Caki2 (cell line): ENCODE results near the gene RAB18. TPM values are rescaled to one million over a fixed set of nuclear protein-coding genes. Genes with fewer than 3 reads are reported as not detected.
"Not testable (repeated sequence)": the region's sequence is repeated elsewhere in the genome, so short reads cannot be mapped to it uniquely, and the experiment has no call there.

Experiments used
- DNase-seq: peaks from one replicate; pipeline ENCODE4 v3.0.0-alpha.2; 2015; ENCODE audit warnings: low read depth
- in situ Hi-C: cut with HindIII; loops from 2 replicates; pipeline ENCODE4 v1.10.0; 2016; ENCODE audit warnings: low sequenced_read_pairs, low pct_unique_long_range_greater_than_20kb, mixed read lengths
- total RNA-seq: library from RNA; depleted of rRNA; stranded (reverse); fragments of >200 nt; shearing (Covaris generic); gene quantifications from 2 replicates; pipeline ENCODE4 v1.2.3, GENCODE V29; 2014; ENCODE audit warnings: low replicate concordance; rRNA removed

RAB18 gene
- total RNA-seq: 40.7 and 55.4 TPM in 2 replicates

- in situ Hi-C loops: no loop called here
- peak; percentile 99 for DNase-seq
These were observed at the start of gene RAB18 for GRCh38 chr10:27504007-27504807. Gene RAB18, plus strand, starts transcription at chr10:27504304. Its CDS starts 66 bp downstream, at chr10:27504370.

GRCh38 chr10:27454837-27455236, 49.3 kb upstream of the RAB18 start:
- no peak for DNase-seq
- in situ Hi-C loops: no loop called here

GRCh38 chr10:27457261-27457945, 46.7 kb upstream of the RAB18 start:
- in situ Hi-C loops: no loop called here

GRCh38 chr10:27457966-27458365, 46.1 kb upstream of the RAB18 start:
- in situ Hi-C loops: no loop called here
- no peak for DNase-seq

More at GRCh38 chr10:27457261-27457945, 46.7 kb upstream of the RAB18 start:
- no peak for DNase-seq

- in situ Hi-C loops: no loop called here
- DNase-seq: no peak
These were observed 42.8 kb upstream of the RAB18 start for GRCh38 chr10:27461312-27461711.

- no peak for DNase-seq
- in situ Hi-C loops: no loop called here
These were observed 40.1 kb upstream of the RAB18 start for GRCh38 chr10:27463961-27464360.

GRCh38 chr10:27464993-27465392, 39.1 kb upstream of the RAB18 start:
- DNase-seq: no peak
- in situ Hi-C loops: no loop called here

GRCh38 chr10:27465596-27465995, 38.5 kb upstream of the RAB18 start:
- in situ Hi-C loops, DNase-seq: not testable (repeated sequence)

GRCh38 chr10:27470885-27471284, 33.2 kb upstream of the RAB18 start:
- in situ Hi-C loops: no loop called here
- DNase-seq: no peak

- in situ Hi-C loops: no loop called here
- DNase-seq: no peak
These were observed 29.4 kb upstream of the RAB18 start for GRCh38 chr10:27474741-27475140.

GRCh38 chr10:27479016-27479415, 25.1 kb upstream of the RAB18 start:
- in situ Hi-C loops: no loop called here
- DNase-seq: no peak

GRCh38 chr10:27481486-27481885, 22.6 kb upstream of the RAB18 start:
- in situ Hi-C loops: no loop called here
- no peak for DNase-seq

GRCh38 chr10:27482984-27483956, 20.8 kb upstream of the RAB18 start:
- in situ Hi-C loops: no loop called here
- no peak for DNase-seq

GRCh38 chr10:27485368-27485767, 18.7 kb upstream of the RAB18 start:
- in situ Hi-C loops: no loop called here
- DNase-seq: no peak

- in situ Hi-C loops: no loop called here
- no peak for DNase-seq
These were observed 18.1 kb upstream of the RAB18 start for GRCh38 chr10:27485986-27486385.

GRCh38 chr10:27490807-27491206, 13.3 kb upstream of the RAB18 start:
- in situ Hi-C loops: no loop called here

GRCh38 chr10:27494116-27494805, 9.8 kb upstream of the RAB18 start:
- no peak for DNase-seq
- in situ Hi-C loops: no loop called here

More at GRCh38 chr10:27490807-27491206, 13.3 kb upstream of the RAB18 start:
- no peak for DNase-seq

GRCh38 chr10:27496137-27496536, 8.0 kb upstream of the RAB18 start:
- in situ Hi-C loops: no loop called here
- no peak for DNase-seq
